ENCODE data around the gene KCNQ1.

DNA sequence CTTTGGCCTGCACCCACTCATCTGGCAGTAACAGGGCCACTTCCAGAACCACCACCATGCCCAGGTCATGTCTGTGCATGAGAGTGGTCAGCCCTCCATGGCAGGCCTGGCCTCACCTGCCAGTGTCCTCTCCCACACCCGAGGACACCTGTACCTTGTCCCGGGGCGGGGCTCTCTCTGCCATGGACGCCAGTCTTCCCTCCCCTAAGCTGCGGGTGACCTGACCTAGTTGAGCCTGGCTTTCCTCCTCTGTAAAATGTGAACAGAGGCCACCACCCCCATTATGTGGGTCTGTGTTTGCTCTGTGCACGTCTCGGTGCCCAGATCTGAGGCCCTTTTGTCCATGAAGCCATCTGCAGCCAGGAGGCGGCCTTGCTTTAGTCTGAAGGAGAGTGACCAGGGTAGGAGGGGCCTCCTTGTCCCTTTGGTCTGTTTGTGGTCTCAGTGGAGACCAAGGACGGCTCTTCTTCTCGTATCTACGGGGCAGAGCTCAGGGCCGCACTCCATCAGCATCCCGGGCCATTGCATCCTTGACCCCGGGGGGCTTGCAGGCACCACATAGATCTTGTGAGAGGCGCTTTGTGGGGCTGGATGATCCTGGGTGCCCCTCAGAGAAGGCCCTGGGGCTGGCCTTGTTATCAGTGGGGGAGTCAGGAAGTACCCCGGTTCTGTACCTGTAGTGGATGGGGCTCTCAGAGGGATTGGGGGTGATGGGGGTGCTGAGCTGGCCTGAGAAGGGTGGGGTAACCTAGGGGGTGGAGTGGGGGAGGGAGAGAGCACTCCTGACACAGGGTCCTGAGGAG is 121.6 kb downstream of the KCNQ1 start:
- TF ChIP-seq, protein P1, sequence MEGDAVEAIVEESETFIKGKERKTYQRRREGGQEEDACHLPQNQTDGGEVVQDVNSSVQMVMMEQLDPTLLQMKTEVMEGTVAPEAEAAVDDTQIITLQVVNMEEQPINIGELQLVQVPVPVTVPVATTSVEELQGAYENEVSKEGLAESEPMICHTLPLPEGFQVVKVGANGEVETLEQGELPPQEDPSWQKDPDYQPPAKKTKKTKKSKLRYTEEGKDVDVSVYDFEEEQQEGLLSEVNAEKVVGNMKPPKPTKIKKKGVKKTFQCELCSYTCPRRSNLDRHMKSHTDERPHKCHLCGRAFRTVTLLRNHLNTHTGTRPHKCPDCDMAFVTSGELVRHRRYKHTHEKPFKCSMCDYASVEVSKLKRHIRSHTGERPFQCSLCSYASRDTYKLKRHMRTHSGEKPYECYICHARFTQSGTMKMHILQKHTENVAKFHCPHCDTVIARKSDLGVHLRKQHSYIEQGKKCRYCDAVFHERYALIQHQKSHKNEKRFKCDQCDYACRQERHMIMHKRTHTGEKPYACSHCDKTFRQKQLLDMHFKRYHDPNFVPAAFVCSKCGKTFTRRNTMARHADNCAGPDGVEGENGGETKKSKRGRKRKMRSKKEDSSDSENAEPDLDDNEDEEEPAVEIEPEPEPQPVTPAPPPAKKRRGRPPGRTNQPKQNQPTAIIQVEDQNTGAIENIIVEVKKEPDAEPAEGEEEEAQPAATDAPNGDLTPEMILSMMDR (optimal IDR thresholded peaks at IDR 0.05 in 1 of 3, IDR thresholded peaks at IDR 0.05 in 1 of 3, conservative IDR thresholded peaks at IDR 0.05 in 1 of 3; ENCODE audit: extremely low read depth in 1 of 3, insufficient read depth in 2 of 3, low read length in 3 of 3), result no peak
- no peak for TF ChIP-seq EZH2 (IDR thresholded peaks at IDR 0.05; ENCODE audit: low read length)

All from keratinocyte (primary cell).